ENCODE results near the gene ZNHIT2. TPM values are rescaled to one million over a fixed set of nuclear protein-coding genes. Genes with fewer than 3 reads are reported as not detected.

ZNHIT2 gene
- total and polyA plus RNA-seq, 2 of the 13 experiments (the other 11 are each of a cell fraction or from before 2014, with no cell fraction given): 1.1 to 6.5 TPM

DNA sequence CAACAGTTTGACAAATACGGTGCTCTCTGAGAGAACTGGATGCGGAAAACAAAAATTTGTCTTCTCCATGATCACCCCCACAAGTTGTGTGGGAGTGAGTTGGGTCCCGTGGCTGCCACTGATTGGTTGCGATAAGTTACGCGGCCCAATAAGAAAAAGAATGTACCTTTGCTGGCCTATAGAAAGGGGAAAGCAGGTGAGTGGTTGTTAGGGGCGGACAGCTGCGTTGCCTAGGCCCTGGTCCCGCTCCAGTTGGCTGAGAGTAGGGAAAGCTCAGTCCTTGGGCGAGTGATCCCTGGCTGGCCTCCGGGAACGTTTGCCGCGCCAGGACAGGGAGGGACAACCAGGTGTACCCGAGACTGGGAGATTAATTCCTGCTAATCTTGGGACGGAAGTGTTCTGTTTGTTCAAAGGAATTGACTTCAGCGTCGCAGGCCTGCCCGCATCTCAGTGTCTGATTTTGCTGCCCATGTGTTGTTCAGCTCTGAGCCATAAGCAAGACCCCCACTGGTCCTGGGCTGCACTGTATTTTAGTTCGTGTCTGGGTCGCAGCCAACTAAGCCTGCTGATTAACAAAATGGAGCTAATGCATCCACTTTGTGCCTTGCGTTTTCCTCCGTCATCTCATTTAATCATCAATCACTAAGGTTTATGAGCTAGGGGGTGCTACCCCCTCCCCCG lies 17.6 kb upstream of the ZNHIT2 start (continued):
- TF ChIP-seq NR2C2 (CRISPR knock-in tag; IDR thresholded peaks at IDR 0.05; ENCODE audit: borderline replicate concordance) (no peak), ZNF20 (CRISPR knock-in tag; IDR thresholded peaks at IDR 0.05) (no peak), ZMYM4 (CRISPR knock-in tag; IDR thresholded peaks at IDR 0.05) (no peak), FOXK1 (CRISPR knock-in tag; IDR thresholded peaks at IDR 0.05; ENCODE audit: borderline replicate concordance, low read depth) (no peak), NFE2L1 (CRISPR knock-in tag; IDR thresholded peaks at IDR 0.05; ENCODE audit: borderline replicate concordance) (no peak), KLF13 (CRISPR knock-in tag; IDR thresholded peaks at IDR 0.05) (no peak), SALL1 (CRISPR knock-in tag; IDR thresholded peaks at IDR 0.05) (peak; percentile 57; the same call in 1 of the 2 replicates), PHF20 (CRISPR knock-in tag; IDR thresholded peaks at IDR 0.05) (peak; percentile 36; the same call in 1 of the 2 replicates), ZBTB3 (CRISPR knock-in tag; IDR thresholded peaks at IDR 0.05; ENCODE audit: borderline replicate concordance, low read depth) (no peak), AGO2 (optimal IDR thresholded peaks at IDR 0.05; ENCODE audit: low read depth, low read length) (no peak), NFE2L2 (IDR thresholded peaks at IDR 0.05; ENCODE audit: low read length) (no peak)
- TF ChIP-seq, protein P1, sequence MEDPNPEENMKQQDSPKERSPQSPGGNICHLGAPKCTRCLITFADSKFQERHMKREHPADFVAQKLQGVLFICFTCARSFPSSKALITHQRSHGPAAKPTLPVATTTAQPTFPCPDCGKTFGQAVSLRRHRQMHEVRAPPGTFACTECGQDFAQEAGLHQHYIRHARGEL (CRISPR knock-in tag; IDR thresholded peaks at IDR 0.05): no peak
- TF ChIP-seq, protein P2, sequence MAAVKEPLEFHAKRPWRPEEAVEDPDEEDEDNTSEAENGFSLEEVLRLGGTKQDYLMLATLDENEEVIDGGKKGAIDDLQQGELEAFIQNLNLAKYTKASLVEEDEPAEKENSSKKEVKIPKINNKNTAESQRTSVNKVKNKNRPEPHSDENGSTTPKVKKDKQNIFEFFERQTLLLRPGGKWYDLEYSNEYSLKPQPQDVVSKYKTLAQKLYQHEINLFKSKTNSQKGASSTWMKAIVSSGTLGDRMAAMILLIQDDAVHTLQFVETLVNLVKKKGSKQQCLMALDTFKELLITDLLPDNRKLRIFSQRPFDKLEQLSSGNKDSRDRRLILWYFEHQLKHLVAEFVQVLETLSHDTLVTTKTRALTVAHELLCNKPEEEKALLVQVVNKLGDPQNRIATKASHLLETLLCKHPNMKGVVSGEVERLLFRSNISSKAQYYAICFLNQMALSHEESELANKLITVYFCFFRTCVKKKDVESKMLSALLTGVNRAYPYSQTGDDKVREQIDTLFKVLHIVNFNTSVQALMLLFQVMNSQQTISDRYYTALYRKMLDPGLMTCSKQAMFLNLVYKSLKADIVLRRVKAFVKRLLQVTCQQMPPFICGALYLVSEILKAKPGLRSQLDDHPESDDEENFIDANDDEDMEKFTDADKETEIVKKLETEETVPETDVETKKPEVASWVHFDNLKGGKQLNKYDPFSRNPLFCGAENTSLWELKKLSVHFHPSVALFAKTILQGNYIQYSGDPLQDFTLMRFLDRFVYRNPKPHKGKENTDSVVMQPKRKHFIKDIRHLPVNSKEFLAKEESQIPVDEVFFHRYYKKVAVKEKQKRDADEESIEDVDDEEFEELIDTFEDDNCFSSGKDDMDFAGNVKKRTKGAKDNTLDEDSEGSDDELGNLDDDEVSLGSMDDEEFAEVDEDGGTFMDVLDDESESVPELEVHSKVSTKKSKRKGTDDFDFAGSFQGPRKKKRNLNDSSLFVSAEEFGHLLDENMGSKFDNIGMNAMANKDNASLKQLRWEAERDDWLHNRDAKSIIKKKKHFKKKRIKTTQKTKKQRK (IDR thresholded peaks at IDR 0.05; ENCODE audit: low read length): no peak
- TF ChIP-seq, protein P3, sequence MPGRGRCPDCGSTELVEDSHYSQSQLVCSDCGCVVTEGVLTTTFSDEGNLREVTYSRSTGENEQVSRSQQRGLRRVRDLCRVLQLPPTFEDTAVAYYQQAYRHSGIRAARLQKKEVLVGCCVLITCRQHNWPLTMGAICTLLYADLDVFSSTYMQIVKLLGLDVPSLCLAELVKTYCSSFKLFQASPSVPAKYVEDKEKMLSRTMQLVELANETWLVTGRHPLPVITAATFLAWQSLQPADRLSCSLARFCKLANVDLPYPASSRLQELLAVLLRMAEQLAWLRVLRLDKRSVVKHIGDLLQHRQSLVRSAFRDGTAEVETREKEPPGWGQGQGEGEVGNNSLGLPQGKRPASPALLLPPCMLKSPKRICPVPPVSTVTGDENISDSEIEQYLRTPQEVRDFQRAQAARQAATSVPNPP (CRISPR knock-in tag; IDR thresholded peaks at IDR 0.05): no peak
- TF ChIP-seq, protein P4, sequence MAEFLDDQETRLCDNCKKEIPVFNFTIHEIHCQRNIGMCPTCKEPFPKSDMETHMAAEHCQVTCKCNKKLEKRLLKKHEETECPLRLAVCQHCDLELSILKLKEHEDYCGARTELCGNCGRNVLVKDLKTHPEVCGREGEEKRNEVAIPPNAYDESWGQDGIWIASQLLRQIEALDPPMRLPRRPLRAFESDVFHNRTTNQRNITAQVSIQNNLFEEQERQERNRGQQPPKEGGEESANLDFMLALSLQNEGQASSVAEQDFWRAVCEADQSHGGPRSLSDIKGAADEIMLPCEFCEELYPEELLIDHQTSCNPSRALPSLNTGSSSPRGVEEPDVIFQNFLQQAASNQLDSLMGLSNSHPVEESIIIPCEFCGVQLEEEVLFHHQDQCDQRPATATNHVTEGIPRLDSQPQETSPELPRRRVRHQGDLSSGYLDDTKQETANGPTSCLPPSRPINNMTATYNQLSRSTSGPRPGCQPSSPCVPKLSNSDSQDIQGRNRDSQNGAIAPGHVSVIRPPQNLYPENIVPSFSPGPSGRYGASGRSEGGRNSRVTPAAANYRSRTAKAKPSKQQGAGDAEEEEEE (CRISPR knock-in tag; IDR thresholded peaks at IDR 0.05; ENCODE audit: borderline replicate concordance): no peak
- TF ChIP-seq, protein P5, sequence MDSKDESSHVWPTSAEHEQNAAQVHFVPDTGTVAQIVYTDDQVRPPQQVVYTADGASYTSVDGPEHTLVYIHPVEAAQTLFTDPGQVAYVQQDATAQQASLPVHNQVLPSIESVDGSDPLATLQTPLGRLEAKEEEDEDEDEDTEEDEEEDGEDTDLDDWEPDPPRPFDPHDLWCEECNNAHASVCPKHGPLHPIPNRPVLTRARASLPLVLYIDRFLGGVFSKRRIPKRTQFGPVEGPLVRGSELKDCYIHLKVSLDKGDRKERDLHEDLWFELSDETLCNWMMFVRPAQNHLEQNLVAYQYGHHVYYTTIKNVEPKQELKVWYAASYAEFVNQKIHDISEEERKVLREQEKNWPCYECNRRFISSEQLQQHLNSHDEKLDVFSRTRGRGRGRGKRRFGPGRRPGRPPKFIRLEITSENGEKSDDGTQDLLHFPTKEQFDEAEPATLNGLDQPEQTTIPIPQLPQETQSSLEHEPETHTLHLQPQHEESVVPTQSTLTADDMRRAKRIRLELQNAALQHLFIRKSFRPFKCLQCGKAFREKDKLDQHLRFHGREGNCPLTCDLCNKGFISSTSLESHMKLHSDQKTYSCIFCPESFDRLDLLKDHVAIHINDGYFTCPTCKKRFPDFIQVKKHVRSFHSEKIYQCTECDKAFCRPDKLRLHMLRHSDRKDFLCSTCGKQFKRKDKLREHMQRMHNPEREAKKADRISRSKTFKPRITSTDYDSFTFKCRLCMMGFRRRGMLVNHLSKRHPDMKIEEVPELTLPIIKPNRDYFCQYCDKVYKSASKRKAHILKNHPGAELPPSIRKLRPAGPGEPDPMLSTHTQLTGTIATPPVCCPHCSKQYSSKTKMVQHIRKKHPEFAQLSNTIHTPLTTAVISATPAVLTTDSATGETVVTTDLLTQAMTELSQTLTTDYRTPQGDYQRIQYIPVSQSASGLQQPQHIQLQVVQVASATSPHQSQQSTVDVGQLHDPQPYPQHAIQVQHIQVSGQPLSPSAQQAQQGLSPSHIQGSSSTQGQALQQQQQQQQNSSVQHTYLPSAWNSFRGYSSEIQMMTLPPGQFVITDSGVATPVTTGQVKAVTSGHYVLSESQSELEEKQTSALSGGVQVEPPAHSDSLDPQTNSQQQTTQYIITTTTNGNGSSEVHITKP (CRISPR knock-in tag; IDR thresholded peaks at IDR 0.05; ENCODE audit: low read depth): peak; percentile 66; the same call in 1 of the 2 replicates
- TF ChIP-seq, protein P6, sequence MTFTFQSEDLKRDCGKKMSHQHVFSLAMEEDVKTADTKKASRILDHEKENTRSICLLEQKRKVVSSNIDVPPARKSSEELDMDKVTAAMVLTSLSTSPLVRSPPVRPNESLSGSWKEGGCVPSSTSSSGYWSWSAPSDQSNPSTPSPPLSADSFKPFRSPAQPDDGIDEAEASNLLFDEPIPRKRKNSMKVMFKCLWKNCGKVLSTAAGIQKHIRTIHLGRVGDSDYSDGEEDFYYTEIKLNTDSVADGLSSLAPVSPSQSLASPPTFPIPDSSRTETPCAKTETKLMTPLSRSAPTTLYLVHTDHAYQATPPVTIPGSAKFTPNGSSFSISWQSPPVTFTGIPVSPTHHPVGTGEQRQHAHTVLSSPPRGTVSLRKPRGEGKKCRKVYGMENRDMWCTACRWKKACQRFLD (CRISPR knock-in tag; IDR thresholded peaks at IDR 0.05; ENCODE audit: borderline replicate concordance): no peak
